ENCODE measurements around the gene KRTAP5-6. TPM values are rescaled to one million over a fixed set of nuclear protein-coding genes. Genes with fewer than 3 reads are reported as not detected.

Gene KRTAP5-6
- total and polyA plus RNA-seq, 2 donors (not counting 1 experiment from before 2014, with no cell fraction given), result not detected

GRCh38 chr11:1733716-1734640 lies 37.0 kb downstream of the KRTAP5-6 start:
- Mint-ChIP-seq H3K27me3 (peaks cover 32% of the 10 kb centered on the region), H3K9me3 (ENCODE audit: insufficient read depth) (peaks cover 18% of the 10 kb centered on the region), H3K27ac (no peak overlapping the region), H3K4me1 (peaks cover 24% of the 10 kb centered on the region), H3K4me3 (no peak overlapping the region)
- H3K9ac ChIP-seq (ENCODE audit: low read length), result no peak overlapping the region
- ATAC-seq (ENCODE audit: low read depth), result no peak
- no peak overlapping the region for H3K4me3 ChIP-seq (ENCODE audit: control extremely low read depth in 1 of 5, extremely low read depth in 1 of 5, insufficient read depth in 1 of 5, low read depth in 2 of 5, low read length in 4 of 5)
- no peak overlapping the region for H2AFZ ChIP-seq (ENCODE audit: insufficient read depth, low read depth, low read length, poor library complexity, severe bottlenecking)
- intact Hi-C loops (cut with micrococcal nuclease), result no loop called here
- peaks cover 0 to 25% (median 16%) of the 10 kb centered on the region in 3 donors for H3K9me3 ChIP-seq (ENCODE audit: control extremely low read depth in 1 of 3, control insufficient read depth in 2 of 3, insufficient read depth in 1 of 3, low read length in 2 of 3)
- no peak for DNase-seq
- H3K79me2 ChIP-seq (ENCODE audit: control insufficient read depth, insufficient read depth, low read length), result no peaks in the 10 kb centered on the region
- H4K20me1 ChIP-seq (ENCODE audit: control insufficient read depth, insufficient read depth, low read length, poor library complexity, severe bottlenecking), result no peaks in the 10 kb centered on the region
- ChIA-PET CTCF (no interaction called here), POLR2A (no interaction called here)
- H3K27ac ChIP-seq (ENCODE audit: low read length in 2 of 2), result no peak overlapping the region
- TF ChIP-seq EZH2 (IDR thresholded peaks at IDR 0.05; ENCODE audit: borderline replicate concordance, insufficient read depth, low read depth, low read length, poor library complexity, severe bottlenecking), result no peak
- no peak for TF ChIP-seq CTCF (IDR thresholded peaks at IDR 0.05)
- H3K27me3 ChIP-seq (replicated peaks in 1 of 4; ENCODE audit: control extremely low read depth in 1 of 4, control insufficient read depth in 3 of 4, insufficient read depth in 4 of 4, low read length in 3 of 4), result peaks cover 0 to 6% (median 0%) of the 10 kb centered on the region in 4 experiments
- H3K36me3 ChIP-seq (replicated peaks in 1 of 2; ENCODE audit: control extremely low read depth in 1 of 2, control insufficient read depth in 1 of 2, extremely low read depth in 1 of 2, insufficient read depth in 2 of 2, low read length in 1 of 2), result no peaks in the 10 kb centered on the region
- WGBS (ENCODE audit: insufficient coverage), result 67% methylated on average over 27 of the region's 28 CpGs
- H3K4me2 ChIP-seq (replicated peaks; ENCODE audit: low read depth, low read length, poor library complexity, severe bottlenecking), result no peak overlapping the region
- H3K4me1 ChIP-seq (ENCODE audit: control insufficient read depth in 2 of 2, insufficient read depth in 2 of 2, low read length in 2 of 2), result peaks cover 12 to 22% of the 10 kb centered on the region in 2 donors

GRCh38 chr11:1734641-1735081 lies 37.7 kb downstream of the KRTAP5-6 start:
- Histone ChIP-seq H2AFZ (ENCODE audit: insufficient read depth, low read depth, low read length, poor library complexity, severe bottlenecking) (no peak overlapping the region), H3K36me3 (replicated peaks in 1 of 2; ENCODE audit: control extremely low read depth in 1 of 2, control insufficient read depth in 1 of 2, extremely low read depth in 1 of 2, insufficient read depth in 2 of 2, low read length in 1 of 2) (no peaks in the 10 kb centered on the region), H3K9me3 (ENCODE audit: control extremely low read depth in 1 of 3, control insufficient read depth in 2 of 3, insufficient read depth in 1 of 3, low read length in 2 of 3) (peaks cover 0 to 25% (median 16%) of the 10 kb centered on the region in 3 donors), H3K4me3 (ENCODE audit: control extremely low read depth in 1 of 5, extremely low read depth in 1 of 5, insufficient read depth in 1 of 5, low read depth in 2 of 5, low read length in 4 of 5) (no peak overlapping the region), H3K27me3 (replicated peaks in 1 of 4; ENCODE audit: control extremely low read depth in 1 of 4, control insufficient read depth in 3 of 4, insufficient read depth in 4 of 4, low read length in 3 of 4) (peaks cover 0 to 6% (median 0%) of the 10 kb centered on the region in 4 experiments), H3K9ac (ENCODE audit: low read length) (no peak overlapping the region), H3K79me2 (ENCODE audit: control insufficient read depth, insufficient read depth, low read length) (no peaks in the 10 kb centered on the region), H4K20me1 (ENCODE audit: control insufficient read depth, insufficient read depth, low read length, poor library complexity, severe bottlenecking) (no peaks in the 10 kb centered on the region), H3K27ac (ENCODE audit: low read length in 2 of 2) (no peak overlapping the region), H3K4me1 (ENCODE audit: control insufficient read depth in 2 of 2, insufficient read depth in 2 of 2, low read length in 2 of 2) (peaks cover 6 to 16% of the 10 kb centered on the region in 2 donors), H3K4me2 (replicated peaks; ENCODE audit: low read depth, low read length, poor library complexity, severe bottlenecking) (no peak overlapping the region)
- CTCF ChIA-PET, result no interaction called here
- intact Hi-C loops (cut with micrococcal nuclease), result no loop called here
- 57% methylated on average over 10 of the region's 10 CpGs for WGBS (ENCODE audit: insufficient coverage)
- DNase-seq (no peak), ATAC-seq (ENCODE audit: low read depth) (no peak)
- POLR2A ChIA-PET, result no interaction called here
- TF ChIP-seq CTCF (IDR thresholded peaks at IDR 0.05), result no peak
- TF ChIP-seq EZH2 (IDR thresholded peaks at IDR 0.05; ENCODE audit: borderline replicate concordance, insufficient read depth, low read depth, low read length, poor library complexity, severe bottlenecking), result no peak
- Mint-ChIP-seq H3K9me3 (ENCODE audit: insufficient read depth) (peaks cover 18% of the 10 kb centered on the region), H3K27me3 (peaks cover 31% of the 10 kb centered on the region), H3K4me3 (no peak overlapping the region), H3K4me1 (peaks cover 18% of the 10 kb centered on the region), H3K27ac (no peak overlapping the region)

Measured in B cell (primary cell).